Measurements from ENCODE around the gene PPP6R3. TPM values are rescaled to one million over a fixed set of nuclear protein-coding genes. Genes with fewer than 3 reads are reported as not detected.

The PPP6R3 gene
- total and polyA plus RNA-seq, 12 donors: 40.2 to 180 (median 89.0) TPM

DNA sequence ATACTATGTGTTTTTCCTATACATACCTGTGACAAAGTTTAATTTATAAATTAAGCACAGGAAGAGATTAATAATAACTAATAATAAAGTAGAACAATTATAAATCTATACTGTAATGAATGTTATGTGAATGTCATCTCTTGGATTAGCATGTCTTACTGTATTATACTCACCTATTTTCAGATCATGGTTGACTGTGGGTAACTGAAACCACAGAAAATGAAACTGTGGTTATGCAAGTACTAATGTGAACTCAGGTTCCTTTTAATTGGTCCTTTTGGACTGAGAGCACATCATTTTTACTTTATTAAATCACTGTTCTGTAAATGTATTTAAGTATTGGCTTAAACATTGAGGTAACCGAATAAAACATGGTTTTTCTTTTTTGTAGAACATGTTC, 108.8 kb downstream of the PPP6R3 start:
- Histone ChIP-seq H3K27me3 (no peaks in the 10 kb centered on the region), H3K36me3 (replicated peaks in 1 of 2) (peaks cover 0 to 45% of the 10 kb centered on the region in 2 donors)

DNA sequence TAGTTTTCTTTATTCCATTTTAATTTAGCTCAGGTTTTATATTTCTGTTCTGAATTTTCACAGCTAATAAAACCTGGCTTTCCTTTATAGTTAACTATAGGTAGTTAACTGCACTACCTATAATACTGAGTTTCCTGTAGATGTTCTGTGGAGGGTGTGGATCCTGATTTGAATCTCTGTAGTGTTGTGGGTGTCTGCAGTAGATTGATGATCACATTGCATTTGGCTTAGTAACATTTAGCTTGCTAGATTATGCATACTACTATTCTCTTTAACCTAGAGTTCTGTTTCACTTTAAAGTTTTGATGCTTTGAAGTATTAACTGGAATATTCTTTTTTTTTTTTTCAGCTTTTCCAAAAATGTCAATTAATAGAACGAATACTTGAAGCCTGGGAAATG, 110.1 kb downstream of the PPP6R3 start:
- H3K27ac ChIP-seq: no peak overlapping the region
- H3K4me1 ChIP-seq (replicated peaks in 1 of 2): no peaks in the 10 kb centered on the region
- WGBS, 4 donors: 91 to 94% (median 94%) methylated on average over 1 of the region's 1 CpG
- no peak overlapping the region for H3K4me3 ChIP-seq
- DNase-seq: no peak
- TF ChIP-seq, protein P1, sequence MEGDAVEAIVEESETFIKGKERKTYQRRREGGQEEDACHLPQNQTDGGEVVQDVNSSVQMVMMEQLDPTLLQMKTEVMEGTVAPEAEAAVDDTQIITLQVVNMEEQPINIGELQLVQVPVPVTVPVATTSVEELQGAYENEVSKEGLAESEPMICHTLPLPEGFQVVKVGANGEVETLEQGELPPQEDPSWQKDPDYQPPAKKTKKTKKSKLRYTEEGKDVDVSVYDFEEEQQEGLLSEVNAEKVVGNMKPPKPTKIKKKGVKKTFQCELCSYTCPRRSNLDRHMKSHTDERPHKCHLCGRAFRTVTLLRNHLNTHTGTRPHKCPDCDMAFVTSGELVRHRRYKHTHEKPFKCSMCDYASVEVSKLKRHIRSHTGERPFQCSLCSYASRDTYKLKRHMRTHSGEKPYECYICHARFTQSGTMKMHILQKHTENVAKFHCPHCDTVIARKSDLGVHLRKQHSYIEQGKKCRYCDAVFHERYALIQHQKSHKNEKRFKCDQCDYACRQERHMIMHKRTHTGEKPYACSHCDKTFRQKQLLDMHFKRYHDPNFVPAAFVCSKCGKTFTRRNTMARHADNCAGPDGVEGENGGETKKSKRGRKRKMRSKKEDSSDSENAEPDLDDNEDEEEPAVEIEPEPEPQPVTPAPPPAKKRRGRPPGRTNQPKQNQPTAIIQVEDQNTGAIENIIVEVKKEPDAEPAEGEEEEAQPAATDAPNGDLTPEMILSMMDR (IDR thresholded peaks at IDR 0.05): no peak
- TF ChIP-seq POLR2A (IDR thresholded peaks at IDR 0.05): no peak
- no peaks in the 10 kb centered on the region for H3K27me3 ChIP-seq
- peaks cover 0 to 37% of the 10 kb centered on the region in 2 donors for H3K36me3 ChIP-seq (replicated peaks in 1 of 2)
- intact Hi-C loops (cut with DNase I): no loop called here
- H3K9me3 ChIP-seq (replicated peaks in 1 of 3): no peaks in the 10 kb centered on the region

More for the DNA sequence above, 108.8 kb downstream of the PPP6R3 start:
- no peaks in the 10 kb centered on the region for H3K4me1 ChIP-seq (replicated peaks in 1 of 2)
- H3K4me3 ChIP-seq: no peak overlapping the region
- TF ChIP-seq, protein P1 (IDR thresholded peaks at IDR 0.05): no peak
- TF ChIP-seq POLR2A (IDR thresholded peaks at IDR 0.05): no peak
- H3K9me3 ChIP-seq (replicated peaks in 1 of 3): no peaks in the 10 kb centered on the region
- no peak overlapping the region for H3K27ac ChIP-seq
- DNase-seq: no peak
- 88 to 93% (median 92%) methylated on average over 1 of the region's 1 CpG for WGBS, 4 donors
- intact Hi-C loops (cut with DNase I): no loop called here

GRCh38 chr11:68574308-68574707, 113.8 kb downstream of the PPP6R3 start:
- intact Hi-C loops (cut with DNase I): no loop called here
- no peaks in the 10 kb centered on the region for H3K27me3 ChIP-seq
- 98 to 100% (median 100%) methylated on average over 1 of the region's 1 CpG for WGBS, 4 donors
- H3K9me3 ChIP-seq (replicated peaks in 1 of 3): no peaks in the 10 kb centered on the region
- DNase-seq: no peak
- H3K4me3 ChIP-seq: no peak overlapping the region
- TF ChIP-seq POLR2A (IDR thresholded peaks at IDR 0.05): no peak
- TF ChIP-seq, protein P1 (IDR thresholded peaks at IDR 0.05): no peak
- no peaks in the 10 kb centered on the region for H3K4me1 ChIP-seq (replicated peaks in 1 of 2)
- peaks cover 0 to 63% of the 10 kb centered on the region in 2 donors for H3K36me3 ChIP-seq (replicated peaks in 1 of 2)
- H3K27ac ChIP-seq: no peak overlapping the region

GRCh38 chr11:68575025-68575665, 114.6 kb downstream of the PPP6R3 start:
- 92 to 95% (median 93%) methylated on average over 4 of the region's 4 CpGs for WGBS, 4 donors
- Histone ChIP-seq H3K27ac (no peak overlapping the region), H3K27me3 (no peaks in the 10 kb centered on the region), H3K9me3 (replicated peaks in 1 of 3) (no peaks in the 10 kb centered on the region), H3K4me1 (replicated peaks in 1 of 2) (no peaks in the 10 kb centered on the region), H3K4me3 (no peak overlapping the region), H3K36me3 (replicated peaks in 1 of 2) (peaks cover 0 to 67% of the 10 kb centered on the region in 2 donors)
- no peak for DNase-seq
- intact Hi-C loops (cut with DNase I): no loop called here
- TF ChIP-seq, protein P1 (IDR thresholded peaks at IDR 0.05): no peak
- no peak for TF ChIP-seq POLR2A (IDR thresholded peaks at IDR 0.05)
